Hematopoietic multipotent progenitor cell treated with erythropoietin and hydrocortisone succinate and interleukin-3 and kit ligand, for 6 days (in vitro differentiated cells): ENCODE results near the gene DCP1B.

Experiments
- DNase-seq: peaks from one replicate; pipeline ENCODE4 v3.0.0-alpha.2; 2015

DCP1B gene

GRCh38 chr12:2004113-2004929 is at the start of gene DCP1B:
TSS of gene DCP1B (minus strand) at chr12:2004457. CDS start at chr12:2004431, 26 bp downstream.
- peak; percentile 97 for DNase-seq

- DNase-seq, result no peak
These were observed 49.4 kb upstream of the DCP1B start for GRCh38 chr12:2053691-2054090.

GRCh38 chr12:2052826-2053678 is 48.8 kb upstream of the DCP1B start, which contains the start of gene CACNA1C:
TSS of gene CACNA1C (plus strand) at chr12:2052987. CDS start at chr12:2053563, 576 bp downstream.
- peak; percentile 45 for DNase-seq

- no peak for DNase-seq
These were observed 47.7 kb upstream of the DCP1B start for GRCh38 chr12:2051700-2052621.

- no peak for DNase-seq
These were observed 45.6 kb upstream of the DCP1B start for GRCh38 chr12:2049604-2050540.

- no peak for DNase-seq
These were observed 43.5 kb upstream of the DCP1B start for GRCh38 chr12:2047752-2048151.

- no peak for DNase-seq
These were observed 42.7 kb upstream of the DCP1B start for GRCh38 chr12:2046957-2047356.

GRCh38 chr12:2044165-2044564 is 39.9 kb upstream of the DCP1B start:
- no peak for DNase-seq

- DNase-seq, result no peak
These were observed 38.8 kb upstream of the DCP1B start for GRCh38 chr12:2043054-2043453.

GRCh38 chr12:2039034-2039433 is 34.8 kb upstream of the DCP1B start:
- DNase-seq, result no peak

- no peak for DNase-seq
These were observed 31.3 kb upstream of the DCP1B start for GRCh38 chr12:2035431-2036055.

GRCh38 chr12:2034633-2035430 is 30.6 kb upstream of the DCP1B start:
- DNase-seq, result peak; percentile 91

- no peak for DNase-seq
These were observed 28.2 kb upstream of the DCP1B start for GRCh38 chr12:2032506-2032905.

- peak; percentile 57 for DNase-seq
These were observed 25.6 kb upstream of the DCP1B start for GRCh38 chr12:2029851-2030250.

- no peak for DNase-seq
These were observed 23.1 kb upstream of the DCP1B start for GRCh38 chr12:2027351-2027750.

GRCh38 chr12:2023365-2023764 is 19.1 kb upstream of the DCP1B start:
- DNase-seq, result no peak

GRCh38 chr12:2020511-2020910 is 16.3 kb upstream of the DCP1B start:
- DNase-seq, result no peak

- no peak for DNase-seq
These were observed 14.9 kb upstream of the DCP1B start for GRCh38 chr12:2019126-2019525.

- no peak for DNase-seq
These were observed 14.1 kb upstream of the DCP1B start for GRCh38 chr12:2018391-2018790.
